Urothelium cell line (cell line): ENCODE data around the gene HUS1B.
"Not testable (repeated sequence)": the region's sequence is repeated elsewhere in the genome, so short reads cannot be mapped to it uniquely, and the experiment has no call there.

Experiments
- DNase-seq: peaks from one replicate; pipeline ENCODE4 v3.0.0; 2011; ENCODE audit warnings: low spot score, mixed read lengths
- FAIRE-seq: peaks from 2 replicates; lab custom pipeline; 2011; peaks lifted over from hg19 to GRCh38; lab: Jason Lieb, UNC

HUS1B gene

DNA sequence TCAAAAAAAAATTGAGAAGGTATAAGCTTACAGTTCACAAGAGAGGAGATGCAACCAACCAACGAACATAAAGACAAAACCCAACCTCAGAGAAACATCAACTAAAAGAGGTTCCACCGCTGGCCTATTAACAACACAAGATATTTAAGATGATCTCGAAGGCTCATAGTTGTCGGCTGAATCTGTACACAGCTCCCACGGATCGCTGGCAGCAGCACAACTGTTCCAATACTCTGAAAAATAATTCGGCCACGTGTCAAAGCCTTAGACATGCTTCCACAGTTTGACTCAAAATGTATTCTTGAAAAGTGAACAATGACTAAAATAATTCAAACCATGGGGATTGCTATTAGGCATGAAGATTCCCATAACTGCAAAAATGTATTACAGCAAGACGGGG is 22.4 kb upstream of the HUS1B start:
- DNase-seq (no peak), FAIRE-seq (no peak)

DNA sequence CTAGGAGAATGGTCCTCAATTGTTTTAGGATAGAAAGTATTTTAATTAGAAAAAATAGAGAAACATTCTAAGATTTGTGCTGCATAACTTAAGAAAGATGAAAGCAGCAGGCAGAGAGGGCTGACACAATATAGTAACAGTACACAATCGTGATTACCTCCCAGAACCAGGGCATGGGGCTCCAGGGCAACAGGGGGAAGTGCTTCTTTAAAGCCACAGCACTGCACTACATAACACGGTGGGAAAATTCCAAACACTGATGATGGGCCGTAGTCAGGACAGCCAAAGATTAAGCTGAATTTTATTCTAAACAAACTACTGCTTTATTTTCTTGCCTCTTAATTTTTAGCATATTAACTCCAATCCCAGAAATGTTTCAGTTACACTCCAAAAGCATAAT is 21.6 kb upstream of the HUS1B start:
- FAIRE-seq (no peak), DNase-seq (no peak)

DNA sequence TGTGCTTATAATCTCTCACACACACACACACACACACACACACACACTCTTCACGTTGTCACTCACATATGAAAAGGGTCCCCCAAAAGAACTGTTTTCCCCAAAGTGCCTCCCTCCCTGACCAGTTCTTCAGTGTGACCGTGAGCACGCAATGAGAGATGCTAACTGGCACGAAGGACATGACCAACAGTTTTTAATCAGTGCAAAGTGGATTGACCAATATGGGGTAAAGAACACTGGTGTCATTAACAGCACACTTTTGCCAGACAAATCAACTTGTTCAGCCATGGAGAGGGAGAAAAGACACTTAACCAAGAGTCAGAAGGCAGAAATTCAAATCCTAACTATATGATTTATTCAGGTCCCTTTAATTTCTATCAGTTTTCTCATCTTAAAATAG is 21.0 kb upstream of the HUS1B start:
- FAIRE-seq = no peak

DNA sequence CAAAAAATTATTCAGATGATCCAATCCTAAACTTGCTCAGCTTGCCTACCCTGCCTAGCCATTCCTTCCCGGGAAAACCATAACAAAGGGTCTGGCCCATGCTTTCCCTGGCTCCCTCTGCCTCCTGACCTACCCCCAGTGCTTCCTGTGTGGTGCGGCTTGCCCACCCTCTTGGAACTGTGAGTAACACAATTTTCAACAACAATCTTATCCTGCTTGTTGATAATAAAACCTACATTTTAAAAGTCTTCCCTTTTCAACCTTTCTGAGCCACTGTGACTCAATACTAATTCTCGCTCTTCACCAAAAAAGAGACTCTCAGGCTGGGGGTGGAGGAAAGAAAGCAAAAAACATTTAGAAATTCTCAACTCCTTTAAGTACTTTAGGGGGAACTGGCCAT is 18.1 kb upstream of the HUS1B start:
- no peak for FAIRE-seq
- DNase-seq = no peak

More for the DNA sequence above, 21.0 kb upstream of the HUS1B start:
- DNase-seq = no peak

DNA sequence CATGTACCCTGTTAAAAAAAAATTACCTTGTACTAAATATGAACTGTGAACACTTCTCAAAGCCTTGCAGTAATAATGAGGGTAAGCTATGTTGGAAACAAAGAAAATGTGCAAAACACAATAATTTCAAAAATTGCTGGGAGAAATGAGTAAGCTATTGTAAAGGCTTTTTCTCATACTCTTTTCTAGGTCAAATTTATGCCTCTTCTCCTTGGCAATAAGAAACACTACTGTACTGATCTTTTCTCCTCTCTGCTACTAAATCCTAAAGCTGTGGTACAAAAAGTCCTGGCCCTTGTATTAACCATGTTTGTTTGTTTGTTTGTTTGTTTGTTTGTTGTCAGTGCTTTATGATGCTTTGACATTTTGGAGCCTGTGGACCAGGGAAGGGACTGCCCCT is 17.5 kb upstream of the HUS1B start:
- FAIRE-seq (no peak), DNase-seq (no peak)

DNA sequence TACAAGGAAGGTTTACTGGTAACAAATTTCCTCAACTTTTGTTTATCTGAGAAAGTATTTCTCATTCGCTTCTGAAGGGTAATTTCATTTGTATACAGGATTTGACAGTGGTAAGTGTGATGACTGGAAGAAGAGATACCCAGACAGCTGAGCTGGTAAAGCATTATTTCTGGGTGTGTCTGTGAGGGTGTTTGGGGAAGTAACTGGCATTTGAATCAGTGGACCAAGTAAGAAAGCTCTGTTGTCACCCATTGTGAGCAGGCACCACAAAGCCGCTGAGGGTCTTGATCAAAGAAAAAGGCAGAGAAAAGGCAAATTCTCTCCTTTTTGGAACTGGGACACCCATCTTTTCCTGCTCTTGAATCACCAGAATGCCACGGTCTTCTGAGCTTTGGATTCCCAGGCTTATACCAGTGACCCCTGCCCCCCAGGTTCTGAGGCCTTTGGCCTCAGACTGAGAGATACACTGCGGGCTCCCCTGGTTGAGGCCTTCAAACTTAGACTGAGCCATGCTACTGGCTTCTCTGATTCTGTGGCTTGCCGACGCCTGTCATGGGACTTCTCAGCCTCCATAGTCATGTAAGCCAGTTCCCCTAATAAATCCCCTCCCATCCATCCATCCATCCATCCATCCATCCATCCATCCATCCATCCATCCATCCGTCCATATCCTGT is 10.5 kb upstream of the HUS1B start:
- FAIRE-seq = no peak
- no peak for DNase-seq

DNA sequence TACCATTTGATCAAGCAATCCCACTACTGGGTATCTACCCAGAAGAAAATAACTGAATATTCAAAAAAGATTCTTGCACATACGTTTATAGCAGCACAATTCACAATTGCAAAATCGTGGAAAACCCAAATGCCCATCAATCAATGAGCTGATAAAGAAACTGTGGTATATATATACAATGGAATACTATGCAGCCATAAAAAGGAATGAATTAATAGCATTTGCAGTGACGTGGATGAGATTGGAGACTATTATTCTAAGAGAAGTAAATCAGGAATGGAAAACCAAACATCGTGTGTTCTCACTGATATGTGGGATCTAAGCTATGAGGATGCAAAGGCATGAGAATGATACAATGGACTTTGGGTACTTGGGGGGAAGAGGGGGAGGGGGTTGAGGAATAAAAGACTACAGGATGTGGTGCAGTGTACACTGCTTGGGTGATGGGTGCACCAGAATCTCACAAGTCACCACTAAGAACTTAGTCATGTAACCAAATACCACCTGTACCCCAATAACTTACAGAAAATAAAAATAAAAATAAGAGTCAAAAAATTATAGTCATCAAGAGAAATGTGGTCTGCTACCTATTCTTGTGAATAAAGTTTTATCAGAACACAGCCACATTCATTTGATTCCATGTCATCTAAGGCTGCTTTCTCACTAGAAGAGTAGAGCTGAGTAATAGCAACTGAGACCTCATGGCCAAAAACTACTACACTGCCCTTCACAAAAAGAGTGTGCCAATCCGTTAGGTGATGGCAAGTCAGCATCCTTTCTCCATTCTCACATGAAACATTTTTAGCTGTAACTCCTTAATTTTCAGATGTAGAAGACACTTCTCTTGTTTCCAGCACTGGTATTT is 8.7 kb upstream of the HUS1B start:
- FAIRE-seq (no peak), DNase-seq (no peak)

DNA sequence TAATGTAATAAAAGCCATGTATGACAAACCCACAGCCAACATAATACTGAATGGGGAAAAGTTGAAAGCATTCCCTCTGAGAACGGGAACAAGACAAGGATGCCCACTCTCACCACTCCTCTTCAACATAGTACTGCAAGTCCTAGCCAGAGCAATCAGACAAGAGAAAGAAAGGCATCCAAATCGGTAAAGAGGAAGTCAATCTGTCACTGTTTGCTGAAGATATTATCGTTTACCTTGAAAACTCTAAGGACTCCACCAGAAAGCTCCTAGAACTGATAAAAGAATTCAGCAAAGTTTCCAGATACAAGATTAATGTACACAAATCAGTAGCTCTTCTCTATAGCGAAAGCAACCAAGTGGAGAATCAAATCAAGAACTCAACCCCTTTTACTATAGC is 6.9 kb upstream of the HUS1B start:
- not testable (repeated sequence) for FAIRE-seq, DNase-seq

DNA sequence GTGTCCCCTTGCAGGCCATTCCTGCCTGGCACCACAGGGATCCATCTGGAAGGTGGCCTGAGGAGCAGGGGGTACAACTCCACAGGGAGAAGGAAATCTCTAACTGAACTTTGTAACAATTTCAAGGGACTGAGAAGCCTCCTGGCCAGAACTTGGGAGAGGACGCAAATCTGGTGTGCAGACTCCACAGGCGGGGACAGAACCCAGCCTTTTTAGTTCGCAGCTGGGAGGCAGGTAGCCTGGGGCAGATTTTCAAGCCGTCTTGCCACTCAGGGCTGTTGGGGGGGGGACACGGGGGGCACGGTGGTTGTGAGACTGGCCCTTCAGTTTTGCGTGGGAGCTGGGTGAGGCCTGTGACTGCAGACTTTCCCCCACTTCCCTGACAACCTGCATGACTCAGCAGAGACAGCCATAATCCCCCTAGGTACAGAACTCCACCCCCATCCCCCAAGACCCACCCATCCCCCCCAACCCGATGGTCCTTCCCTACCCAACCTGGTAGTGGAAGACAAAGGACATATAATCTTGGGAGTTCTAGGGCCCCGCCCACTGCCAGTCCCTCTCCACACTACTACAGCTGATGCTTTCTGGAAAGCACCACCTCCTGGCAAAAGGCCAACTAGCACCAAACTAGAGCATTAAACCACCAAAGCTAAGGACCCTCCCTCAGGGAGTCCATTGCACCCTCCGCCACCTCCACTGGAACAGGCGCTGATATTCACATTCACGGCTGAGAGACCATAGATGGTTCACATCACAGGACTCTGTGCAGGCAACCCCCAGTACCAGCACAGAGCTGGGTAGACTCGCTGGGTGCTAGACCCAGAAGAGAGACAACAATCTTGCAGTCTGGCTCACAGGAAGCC is 3.0 kb upstream of the HUS1B start:
- DNase-seq (no peak), FAIRE-seq (no peak)

DNA sequence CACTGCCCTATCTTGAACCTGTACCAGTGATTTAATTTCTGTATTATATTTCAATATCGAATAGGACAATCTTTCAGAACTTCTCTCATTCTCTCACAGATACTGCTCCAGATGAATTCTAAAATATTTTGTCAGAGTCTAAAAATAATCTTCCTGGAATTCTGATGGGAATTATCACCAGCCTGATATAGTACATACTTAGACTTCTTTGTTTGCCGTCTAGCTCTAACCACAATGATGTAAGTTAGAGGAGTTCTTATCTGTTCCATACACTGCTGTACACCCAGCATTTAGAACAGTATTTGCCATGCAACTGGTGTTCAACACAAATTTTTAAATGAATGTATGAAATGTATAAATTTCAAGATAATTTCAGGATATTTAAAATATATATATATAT is 1.3 kb upstream of the HUS1B start:
- FAIRE-seq (no peak), DNase-seq (no peak)

DNA sequence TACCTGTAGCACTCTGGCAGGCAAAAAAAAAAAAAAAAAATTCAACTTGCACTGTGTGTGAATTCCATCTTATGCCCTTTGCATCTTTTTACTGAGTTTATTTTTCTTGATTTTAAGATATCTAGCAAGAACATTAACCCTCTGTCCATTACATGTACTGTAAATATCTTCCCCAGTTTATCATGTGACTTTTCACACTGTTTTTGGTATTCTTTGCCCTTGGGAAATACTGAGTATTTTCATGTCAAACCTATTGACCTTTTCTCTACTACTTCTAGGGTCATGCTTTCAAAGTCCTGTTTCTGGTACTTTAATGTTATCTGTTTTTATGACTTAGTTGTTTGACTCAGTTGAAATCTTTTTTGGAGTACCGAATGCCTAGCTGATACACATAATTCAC is 843 bp upstream of the HUS1B start:
- FAIRE-seq (no peak), DNase-seq (no peak)

DNA sequence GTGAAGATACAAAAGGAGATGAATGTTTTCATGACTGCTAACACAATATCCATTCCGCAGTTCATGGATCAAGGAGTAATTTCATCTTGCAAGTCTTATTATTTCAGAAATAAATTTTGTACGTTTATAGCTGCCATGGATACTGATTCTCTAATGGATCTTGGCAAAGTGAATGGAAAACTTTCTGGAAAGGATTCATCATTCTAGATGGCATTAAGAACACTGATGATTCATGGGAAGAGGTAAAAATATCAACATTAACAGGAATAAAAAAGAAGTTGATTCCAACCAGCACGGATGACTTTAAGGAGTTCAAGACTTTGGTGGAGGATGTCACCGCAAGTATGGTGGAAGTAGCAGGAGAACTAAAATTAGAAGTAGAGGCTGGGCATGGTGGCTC is 2.8 kb downstream of the HUS1B start:
- FAIRE-seq (no peak), DNase-seq (no peak)

DNA sequence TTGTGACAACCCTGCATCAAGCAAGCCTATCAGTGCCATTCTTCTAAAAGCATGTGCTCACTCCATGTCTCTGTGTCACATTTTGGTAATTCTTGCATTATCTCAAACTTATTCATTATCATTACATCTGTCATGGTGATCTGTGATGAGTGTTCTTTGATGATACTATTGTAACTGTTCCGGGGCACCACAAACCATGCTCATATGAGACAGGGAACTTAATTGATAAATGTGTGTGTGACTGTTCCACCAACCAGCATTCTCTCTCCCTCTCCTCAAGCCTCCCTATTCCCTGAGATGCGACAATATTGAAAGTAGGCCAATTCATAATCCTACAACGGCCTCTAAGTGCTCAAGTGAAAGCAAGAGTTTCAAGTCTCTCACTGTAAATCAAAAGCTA is 4.0 kb downstream of the HUS1B start:
- FAIRE-seq (no peak), DNase-seq (no peak)

DNA sequence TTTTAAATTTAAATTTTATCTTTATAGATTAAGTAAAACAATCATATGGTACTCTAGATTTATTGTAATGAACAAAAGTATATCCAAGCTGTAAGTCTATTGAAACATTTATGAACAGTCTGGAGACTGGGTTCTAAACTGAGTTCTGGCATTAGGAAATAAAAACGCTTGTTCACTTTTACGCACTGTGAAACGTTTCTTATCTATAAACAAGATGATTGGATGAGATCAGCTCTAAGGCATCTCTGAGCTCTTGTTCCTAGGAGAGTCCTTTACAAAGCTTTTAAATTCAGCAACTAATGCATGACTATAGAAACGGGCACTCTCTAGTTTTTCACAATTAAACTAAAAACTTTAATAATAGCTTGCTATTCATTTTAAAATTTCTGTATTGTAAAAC is 6.8 kb downstream of the HUS1B start:
- FAIRE-seq = no peak
- DNase-seq = no peak

DNA sequence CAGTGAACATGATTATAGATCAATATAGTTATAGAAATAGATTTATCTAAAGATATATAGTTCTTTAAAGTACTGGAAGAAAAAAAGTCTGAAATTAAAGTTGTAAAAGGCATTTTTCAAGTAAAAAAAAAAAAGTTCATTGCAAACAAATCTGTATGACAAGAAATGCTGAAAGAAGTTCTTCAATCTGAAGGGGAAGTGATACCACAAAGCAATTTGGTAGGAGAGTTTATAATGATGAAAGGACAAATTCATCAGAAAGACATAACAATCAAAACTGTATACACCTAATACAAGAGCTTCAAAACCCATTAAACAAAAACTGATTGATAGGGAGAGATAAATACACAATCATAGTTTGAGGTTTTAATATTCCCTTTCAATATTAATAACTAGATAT is 14.1 kb downstream of the HUS1B start:
- FAIRE-seq = no peak

DNA sequence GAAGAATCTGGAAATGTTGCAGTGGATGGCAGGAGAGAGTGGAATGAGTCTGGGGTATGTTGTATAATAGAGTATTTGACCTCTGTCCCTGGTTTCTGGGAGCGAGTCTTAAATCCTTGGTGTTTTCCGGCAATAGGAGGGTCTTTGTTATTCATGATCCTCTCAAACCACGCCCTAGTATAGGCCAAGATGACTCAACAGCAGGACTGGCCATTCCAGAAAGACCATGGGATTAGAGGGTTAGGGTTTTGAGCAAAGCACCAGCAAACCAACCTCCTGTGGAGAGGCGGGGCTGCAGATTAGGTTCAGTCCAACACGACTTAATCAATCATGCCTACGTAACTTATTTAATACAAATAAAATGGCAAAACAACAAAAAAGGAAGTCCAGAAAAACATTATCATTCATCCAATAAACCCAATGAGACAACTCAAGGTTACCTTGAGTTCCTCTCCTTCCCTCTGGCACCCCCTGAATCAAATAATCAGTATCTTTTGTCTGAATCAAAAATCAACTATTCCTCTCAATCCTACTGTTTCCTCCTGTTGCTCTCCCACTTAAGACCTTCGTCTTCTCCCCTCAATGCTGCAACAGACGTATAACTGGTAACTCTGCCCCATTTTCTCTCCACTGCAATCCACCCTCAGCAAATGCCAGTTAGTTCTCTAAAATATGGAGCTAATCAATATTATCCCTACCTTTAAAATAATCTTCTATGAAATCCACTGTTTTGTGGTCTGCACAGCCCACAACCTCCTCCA is 15.5 kb downstream of the HUS1B start:
- DNase-seq = no peak
- FAIRE-seq = no peak

More for the DNA sequence above, 14.1 kb downstream of the HUS1B start:
- DNase-seq = no peak

DNA sequence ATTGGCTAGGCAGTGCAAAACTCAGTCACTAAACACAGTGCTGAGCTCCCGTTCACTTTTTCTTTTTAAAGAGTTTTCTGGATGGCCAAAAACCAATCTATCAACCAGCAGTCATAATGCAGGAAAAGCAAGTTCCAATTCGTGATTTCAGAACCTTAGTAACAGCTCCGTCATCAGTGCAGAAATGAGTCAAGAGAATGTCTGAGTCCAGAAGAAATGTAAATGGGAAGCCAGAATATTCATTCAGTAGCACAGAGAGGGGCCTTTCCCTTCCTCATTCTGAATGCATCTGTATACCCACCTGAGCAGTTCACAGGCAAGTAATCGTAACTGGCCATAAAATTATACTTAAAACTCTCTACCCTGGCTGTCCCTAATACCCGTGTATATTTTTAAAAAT is 20.4 kb downstream of the HUS1B start:
- no peak for DNase-seq
- FAIRE-seq = no peak

DNA sequence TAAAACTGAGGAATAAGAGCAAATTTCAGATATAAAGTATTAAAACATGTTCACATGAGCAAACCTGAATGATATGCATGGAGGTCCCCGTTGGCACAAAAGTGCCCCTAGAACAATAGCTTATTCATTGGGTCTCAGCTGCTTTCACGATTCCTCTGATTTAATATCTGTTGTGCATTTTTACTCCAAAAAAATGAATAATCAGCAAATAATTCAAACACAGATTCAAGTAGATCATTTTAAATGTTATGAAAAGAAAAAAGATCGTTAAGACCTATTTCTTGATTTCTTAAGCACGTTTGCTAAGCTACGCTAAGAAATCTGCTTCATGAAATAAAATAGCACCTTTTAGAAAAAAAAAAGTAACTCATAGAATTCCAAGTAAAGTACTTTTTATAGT is 21.7 kb downstream of the HUS1B start:
- FAIRE-seq (no peak), DNase-seq (no peak)

DNA sequence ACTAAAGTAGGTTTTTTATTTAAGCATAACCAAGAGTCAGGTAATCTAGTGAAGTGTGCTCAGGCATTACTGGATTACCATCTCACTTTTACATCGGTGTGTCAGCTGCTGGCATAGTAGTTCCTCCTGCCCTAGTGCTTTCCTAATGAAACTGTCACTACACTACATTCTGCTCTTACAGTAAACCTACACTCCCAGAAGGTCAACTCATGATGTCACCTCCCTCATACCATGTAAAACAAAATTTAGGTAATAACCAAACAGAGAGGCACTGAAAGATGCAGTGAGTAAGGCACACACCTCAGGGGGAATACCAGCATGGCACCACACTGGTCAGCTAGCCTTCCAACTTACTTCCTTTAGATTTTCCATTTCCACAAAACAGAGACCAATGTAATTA is 23.3 kb downstream of the HUS1B start:
- no peak for DNase-seq
- FAIRE-seq = no peak

DNA sequence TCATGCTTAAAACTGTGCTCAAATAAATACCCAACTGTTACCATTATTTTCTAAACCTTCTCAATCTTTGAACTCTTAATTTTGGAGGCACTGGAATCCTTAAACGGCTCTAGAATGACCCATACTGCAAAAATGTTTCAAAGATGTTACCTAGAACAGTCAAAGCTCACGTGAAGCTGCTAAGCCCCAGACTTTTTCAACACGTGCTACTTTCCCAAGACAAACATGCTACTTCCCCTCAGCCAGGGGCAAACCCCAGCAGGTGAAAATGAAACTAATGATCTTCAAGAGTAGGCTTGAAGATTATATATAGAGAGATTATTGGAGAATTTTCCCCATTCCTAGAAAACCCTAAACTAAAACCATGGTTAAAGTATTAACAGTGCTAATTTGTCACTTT is 28.1 kb downstream of the HUS1B start:
- no peak for DNase-seq

DNA sequence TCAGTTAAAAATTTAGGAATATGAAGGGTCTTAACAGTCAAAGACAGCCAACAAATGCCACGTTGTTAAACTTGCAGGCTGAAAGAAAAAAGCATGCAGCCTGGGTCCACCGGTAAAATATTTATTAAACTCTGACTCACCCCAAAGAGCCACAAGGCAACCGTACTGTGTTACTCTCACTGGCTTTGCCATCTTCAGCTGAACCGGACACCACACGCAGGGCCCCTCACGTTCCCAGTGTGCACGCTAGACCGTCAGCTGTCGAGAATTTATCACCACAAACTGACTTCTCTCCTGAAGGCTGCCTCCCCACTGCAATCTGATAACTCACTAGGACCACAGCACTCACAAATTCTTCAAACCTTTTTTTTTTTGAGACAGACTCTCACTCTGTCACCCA is 30.7 kb downstream of the HUS1B start:
- FAIRE-seq (no peak), DNase-seq (no peak)

More for the DNA sequence above, 28.1 kb downstream of the HUS1B start:
- FAIRE-seq = no peak
